HG03469 (cell line): ENCODE results near the gene PCP4.

ENCODE experiments used
- ATAC-seq: cut with Tn5 transposase; IDR thresholded peaks from one replicate; pipeline ENCODE4 v1.9.1; 2021; ENCODE audit warnings: mild to moderate bottlenecking, moderate library complexity, moderate number of reproducible peaks; ENCODE audit not compliant: unreplicated experiment

Gene PCP4

GRCh38 chr21:39915881-39916280 lies 48.6 kb downstream of the PCP4 start:
- ATAC-seq = no peak

- no peak for ATAC-seq
These were observed 51.3 kb downstream of the PCP4 start for GRCh38 chr21:39918558-39918957.

- no peak for ATAC-seq
These were observed 56.2 kb downstream of the PCP4 start for GRCh38 chr21:39923476-39923875.

GRCh38 chr21:39924577-39925308 lies 57.5 kb downstream of the PCP4 start:
- no peak for ATAC-seq

- no peak for ATAC-seq
These were observed 60.2 kb downstream of the PCP4 start for GRCh38 chr21:39927304-39927886.

- no peak for ATAC-seq
These were observed 65.1 kb downstream of the PCP4 start for GRCh38 chr21:39932335-39932734.

GRCh38 chr21:39934895-39935294 lies 67.7 kb downstream of the PCP4 start:
- no peak for ATAC-seq

- no peak for ATAC-seq
These were observed 68.5 kb downstream of the PCP4 start for GRCh38 chr21:39935716-39936115.

GRCh38 chr21:39938086-39938625 lies 70.9 kb downstream of the PCP4 start:
- ATAC-seq = no peak

GRCh38 chr21:39946199-39946598 lies 79.0 kb downstream of the PCP4 start:
- no peak for ATAC-seq

GRCh38 chr21:39947031-39947430 lies 79.8 kb downstream of the PCP4 start:
- no peak for ATAC-seq

- ATAC-seq = no peak
These were observed 84.2 kb downstream of the PCP4 start for GRCh38 chr21:39951183-39952101.

GRCh38 chr21:39952265-39952664 lies 85.0 kb downstream of the PCP4 start:
- ATAC-seq = no peak

- ATAC-seq = no peak
These were observed 87.3 kb downstream of the PCP4 start for GRCh38 chr21:39954570-39954969.

GRCh38 chr21:39955326-39955725 lies 88.1 kb downstream of the PCP4 start:
- ATAC-seq = no peak

- no peak for ATAC-seq
These were observed 89.3 kb downstream of the PCP4 start for GRCh38 chr21:39956586-39956985.

GRCh38 chr21:39958731-39959130 lies 91.5 kb downstream of the PCP4 start:
- no peak for ATAC-seq

GRCh38 chr21:39961251-39961650 lies 94.0 kb downstream of the PCP4 start:
- ATAC-seq = no peak

GRCh38 chr21:39965026-39965425 lies 97.8 kb downstream of the PCP4 start:
- ATAC-seq = no peak

GRCh38 chr21:39966786-39967185 lies 99.5 kb downstream of the PCP4 start:
- no peak for ATAC-seq

GRCh38 chr21:39968010-39968409 lies 100.8 kb downstream of the PCP4 start:
- ATAC-seq = no peak
